DND-41 (cell line): ENCODE measurements around the gene USP5.
A peak's percentile ranks its signal among the peaks of the same experiment; 100 is the strongest.
"Not testable (repeated sequence)": the region's sequence is repeated elsewhere in the genome, so short reads cannot be mapped to it uniquely, and the experiment has no call there.

Source experiments
- ATAC-seq: fragments of 200-7000 bp; cut with Tn5 transposase; 3 replicates; pipeline ENCODE4 v1.9.1; 2021; ENCODE audit warnings: low read depth; ENCODE audit not compliant: insufficient read depth
- DNase-seq: peaks from one replicate; pipeline ENCODE4 v3.0.0-alpha.2; 2020
- H2AFZ ChIP-seq: 2 replicates; pipeline ENCODE4 v1.6.0; 2012; ENCODE audit warnings: low read depth, low read length
- H3K27ac ChIP-seq: 2 replicates; pipeline ENCODE4 v1.5.1; 2012; ENCODE audit warnings: low read length, inconsistent platforms
- H3K27me3 ChIP-seq: fragments of 200-600 bp; sonication (generic); 2 replicates; pipeline ENCODE4 v1.6.0; 2012; ENCODE audit warnings: low read length, mild to moderate bottlenecking, inconsistent platforms; ENCODE audit not compliant: insufficient read depth, poor library complexity
- H3K36me3 ChIP-seq: 2 replicates; pipeline ENCODE4 v1.5.1; 2012; ENCODE audit warnings: low read length, inconsistent platforms; ENCODE audit not compliant: insufficient read depth
- H3K4me1 ChIP-seq: 2 replicates; pipeline ENCODE4 v1.5.1; 2012; ENCODE audit warnings: mild to moderate bottlenecking, low read length; ENCODE audit not compliant: insufficient read depth
- H3K4me2 ChIP-seq: 2 replicates; pipeline ENCODE4 v1.6.0; 2012; ENCODE audit warnings: mild to moderate bottlenecking, moderate library complexity, low read length, inconsistent platforms; ENCODE audit not compliant: insufficient read depth
- H3K4me3 ChIP-seq, 2 experiments: fragments of 200-600 bp in 1 of 2; shearing (Covaris generic) in 1 of 2; 2 replicates each; pipeline ENCODE4 v1.5.1; 2012 to 2016; ENCODE audit warnings: inconsistent platforms in 2 of 2, low read length in 2 of 2, mild to moderate bottlenecking in 2 of 2, low read depth in 1 of 2, moderate library complexity in 1 of 2
- H3K79me2 ChIP-seq: 2 replicates; pipeline ENCODE4 v1.6.0; 2012; ENCODE audit warnings: low read length, inconsistent platforms; ENCODE audit not compliant: insufficient read depth
- H3K9ac ChIP-seq: 2 replicates; pipeline ENCODE4 v1.6.0; 2012; ENCODE audit warnings: low read depth, mild to moderate bottlenecking, inconsistent platforms, low read length, moderate library complexity
- H3K9me3 ChIP-seq: 2 replicates; pipeline ENCODE4 v1.5.1; 2012; ENCODE audit warnings: low read length, moderate library complexity, mild to moderate bottlenecking, inconsistent platforms; ENCODE audit not compliant: insufficient read depth, severe bottlenecking
- H4K20me1 ChIP-seq: 2 replicates; pipeline ENCODE4 v1.6.0; 2012; ENCODE audit warnings: low read length; ENCODE audit not compliant: insufficient read depth
- CTCF ChIP-seq: IDR thresholded peaks from 2 replicates; pipeline ENCODE4 v1.5.1; 2012; ENCODE audit warnings: borderline replicate concordance, low read length, moderate library complexity, mild to moderate bottlenecking; ENCODE audit not compliant: poor library complexity, severe bottlenecking; ENCODE audit errors: extremely low read depth
- EZH2 ChIP-seq: IDR thresholded peaks from 3 replicates; pipeline ENCODE4 v1.6.1; 2012; ENCODE audit warnings: borderline replicate concordance, low read depth, mild to moderate bottlenecking, moderate library complexity, low read length, inconsistent platforms; ENCODE audit not compliant: severe bottlenecking

The USP5 gene

GRCh38 chr12:6871052-6871957, 19.4 kb downstream of the USP5 start:
- H3K36me3 ChIP-seq = peaks cover 57% of the 10 kb centered on the region
- H3K9me3 ChIP-seq = no peaks in the 10 kb centered on the region
- H3K27me3 ChIP-seq = no peaks in the 10 kb centered on the region
- ATAC-seq (no peak), DNase-seq (peak; percentile 34)
- H4K20me1 ChIP-seq = peaks cover 49% of the 10 kb centered on the region
- peak overlapping the region; percentile 80 for H3K27ac ChIP-seq
- peak overlapping the region; percentile 89 for H3K9ac ChIP-seq
- H3K4me2 ChIP-seq = peak overlapping the region; percentile 99
- H3K4me3 ChIP-seq = peak overlapping the region in 1 of 2 experiments; percentile 95; a peak in 2 of 4 replicates
- peaks cover 52% of the 10 kb centered on the region for H3K79me2 ChIP-seq
- no peak for TF ChIP-seq EZH2
- TF ChIP-seq CTCF = no peak
- no peak overlapping the region for H2AFZ ChIP-seq
- H3K4me1 ChIP-seq = peaks cover 70% of the 10 kb centered on the region

GRCh38 chr12:6872073-6873048, 20.4 kb downstream of the USP5 start:
- peak; percentile 88 for DNase-seq
- Histone ChIP-seq H4K20me1 (peaks cover 45% of the 10 kb centered on the region), H3K27ac (peak overlapping the region; percentile 80), H2AFZ (peak overlapping the region; percentile 68), H3K9me3 (no peaks in the 10 kb centered on the region), H3K4me1 (peaks cover 61% of the 10 kb centered on the region), H3K27me3 (no peaks in the 10 kb centered on the region), H3K36me3 (peaks cover 60% of the 10 kb centered on the region), H3K9ac (peak overlapping the region; percentile 89), H3K4me3 (peak overlapping the region; percentile 87 to 95), H3K4me2 (peak overlapping the region; percentile 99), H3K79me2 (peaks cover 51% of the 10 kb centered on the region)
- TF ChIP-seq EZH2 = no peak
- TF ChIP-seq CTCF = peak; percentile 98
- peak; percentile 49 for ATAC-seq

- TF ChIP-seq EZH2 (no peak), CTCF (no peak)
- peak within 1 kb of the TSS; percentile 89 for H3K9ac ChIP-seq
These were observed 21.4 kb downstream of the USP5 start, which contains the start of gene SPSB2 for GRCh38 chr12:6873094-6874014. Gene SPSB2 (minus strand): TSS chr12:6873303. CDS start chr12:6872901, 402 bp downstream.

GRCh38 chr12:6874015-6874368, 22.0 kb downstream of the USP5 start:
- Histone ChIP-seq H3K4me2 (peak overlapping the region; percentile 99), H4K20me1 (peaks cover 35% of the 10 kb centered on the region), H2AFZ (peak overlapping the region; percentile 89), H3K36me3 (peaks cover 50% of the 10 kb centered on the region), H3K9ac (peak overlapping the region; percentile 89), H3K27ac (peak overlapping the region; percentile 77), H3K79me2 (peaks cover 35% of the 10 kb centered on the region), H3K4me3 (peak overlapping the region; percentile 87 to 95; a peak in 3 of 4 replicates), H3K4me1 (peaks cover 51% of the 10 kb centered on the region)
- DNase-seq, H3K27me3 ChIP-seq, H3K9me3 ChIP-seq, ATAC-seq: not testable (repeated sequence)

More at GRCh38 chr12:6873094-6874014, 21.4 kb downstream of the USP5 start, which contains the start of gene SPSB2:
- Histone ChIP-seq H3K4me1 (peaks cover 58% of the 10 kb centered on the region), H2AFZ (peak within 1 kb of the TSS; percentile 89), H3K27ac (peak within 1 kb of the TSS; percentile 80), H3K79me2 (peaks cover 41% of the 10 kb centered on the region), H3K27me3 (no peaks in the 10 kb centered on the region), H4K20me1 (peaks cover 41% of the 10 kb centered on the region), H3K36me3 (peaks cover 56% of the 10 kb centered on the region), H3K4me3 (peak within 1 kb of the TSS; percentile 87 to 95), H3K4me2 (peak within 1 kb of the TSS; percentile 99), H3K9me3 (no peaks in the 10 kb centered on the region)
- peak; percentile 82 for ATAC-seq
- DNase-seq = peak; percentile 99
